ENCODE measurements around the gene EFNA4.

GRCh38 chr1:155083865-155084721 is 20.6 kb downstream of the EFNA4 start:
- no peak for TF ChIP-seq GATA2 (IDR thresholded peaks at IDR 0.05; ENCODE audit: low read depth, low read length)
- TF ChIP-seq GATA3 (IDR thresholded peaks at IDR 0.05; ENCODE audit: low read depth, low read length), result no peak
